Measurements from ENCODE around the gene TTBK1. TPM values are rescaled to one million over a fixed set of nuclear protein-coding genes. Genes with fewer than 3 reads are reported as not detected.
A peak's percentile ranks its signal among the peaks of the same experiment; 100 is the strongest.

TTBK1 gene
- total RNA-seq, 2 experiments from 2014 or later, result 0.30 to 0.40 TPM

- Mint-ChIP-seq H3K4me3 (no peak overlapping the region), H3K9me3 (ENCODE audit: low read depth) (no peaks in the 10 kb centered on the region), H3K27me3 (no peaks in the 10 kb centered on the region), H3K27ac (no peak overlapping the region), H3K36me3 (ENCODE audit: low read depth) (peaks cover 10% of the 10 kb centered on the region), H3K4me1 (no peaks in the 10 kb centered on the region)
- ChIA-PET POLR2A (no interaction called here), CTCF (interaction anchor here (0.5 to 1.3 kb wide), 2 partner anchors 227 to 294 kb away, joined by 3 to 5 read pairs; no protein-coding TSS in a partner anchor)
- intact Hi-C loops (cut with DNase I, micrococcal nuclease), result no loop called here
- ATAC-seq (no peak), DNase-seq (no peak)
Measured at GRCh38 chr6:43211955-43212354, 31.3 kb upstream of the TTBK1 start.

DNA sequence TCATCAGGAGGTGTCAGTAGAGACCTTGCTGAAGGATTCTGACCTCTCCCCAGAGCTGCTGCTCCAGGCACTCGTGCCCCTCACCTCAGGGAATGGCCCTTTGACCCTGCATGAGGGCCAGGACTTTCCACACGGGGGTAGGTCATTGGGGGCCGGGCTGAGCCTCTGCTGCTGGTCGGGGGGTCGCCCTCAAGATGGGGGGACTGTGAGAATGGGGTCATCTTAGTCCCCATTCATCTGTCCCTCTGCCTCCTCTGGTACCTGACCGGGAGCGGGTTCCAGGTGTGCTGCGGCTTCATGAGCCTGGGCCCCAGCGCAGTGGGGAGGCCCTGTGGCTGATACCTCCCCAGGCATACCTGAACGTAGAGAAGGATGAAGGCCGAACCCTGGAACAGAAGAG is 29.9 kb upstream of the TTBK1 start:
- intact Hi-C loops (cut with DNase I, micrococcal nuclease), result no loop called here
- CTCF ChIA-PET, result no interaction called here

DNA sequence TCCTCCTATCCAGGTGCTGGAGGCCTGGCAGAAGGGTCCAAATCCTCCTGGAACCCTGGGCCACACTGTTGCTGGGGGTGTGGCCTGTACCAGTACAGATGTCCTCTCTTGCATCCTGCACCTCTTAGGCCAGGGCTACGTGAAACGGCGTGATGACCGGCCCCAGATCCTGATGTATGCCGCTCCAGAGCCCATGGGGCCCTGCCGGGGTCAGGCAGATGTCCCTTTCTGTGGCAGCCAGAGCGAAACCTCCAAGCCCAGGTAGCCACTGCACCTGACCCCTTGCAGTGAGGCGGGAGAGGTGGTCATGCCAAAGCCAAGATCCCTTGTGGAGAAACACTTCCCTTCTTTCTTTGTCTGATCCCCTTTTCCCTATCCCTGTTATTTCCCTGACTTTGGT is 28.2 kb upstream of the TTBK1 start:
- Mint-ChIP-seq H3K36me3 (ENCODE audit: low read depth) (peaks cover 12% of the 10 kb centered on the region), H3K4me1 (no peaks in the 10 kb centered on the region), H3K27ac (peak overlapping the region; percentile 32), H3K4me3 (no peak overlapping the region), H3K27me3 (no peaks in the 10 kb centered on the region), H3K9me3 (ENCODE audit: low read depth) (no peaks in the 10 kb centered on the region)
- intact Hi-C loops (cut with DNase I, micrococcal nuclease), result no loop called here
- ChIA-PET CTCF (no interaction called here), POLR2A (no interaction called here)
- DNase-seq (no peak), ATAC-seq (no peak)

More for the DNA sequence above, 29.9 kb upstream of the TTBK1 start:
- Mint-ChIP-seq H3K27me3 (no peaks in the 10 kb centered on the region), H3K36me3 (ENCODE audit: low read depth) (peaks cover 11% of the 10 kb centered on the region), H3K4me1 (no peaks in the 10 kb centered on the region), H3K27ac (no peak overlapping the region), H3K4me3 (no peak overlapping the region), H3K9me3 (ENCODE audit: low read depth) (no peaks in the 10 kb centered on the region)
- ATAC-seq (no peak), DNase-seq (no peak)
- POLR2A ChIA-PET, result no interaction called here

DNA sequence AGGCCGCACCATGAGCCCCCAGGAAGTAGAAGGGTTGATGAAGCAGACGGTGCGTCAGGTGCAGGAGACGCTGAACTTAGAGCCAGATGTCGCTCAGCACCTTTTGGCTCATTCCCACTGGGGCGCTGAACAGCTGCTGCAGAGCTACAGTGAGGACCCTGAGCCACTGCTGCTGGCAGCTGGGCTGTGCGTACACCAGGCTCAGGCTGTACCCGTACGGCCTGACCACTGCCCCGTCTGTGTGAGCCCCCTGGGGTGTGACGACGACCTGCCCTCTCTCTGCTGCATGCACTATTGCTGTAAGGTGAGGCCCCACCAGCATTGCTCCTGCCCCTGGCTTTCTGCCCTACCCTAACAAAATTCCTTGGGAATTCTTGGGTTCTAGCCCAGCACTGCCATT is 27.1 kb upstream of the TTBK1 start:
- no peaks in the 10 kb centered on the region for H3K4me1 Mint-ChIP-seq
- H3K4me3 Mint-ChIP-seq, result no peak overlapping the region
- H3K36me3 Mint-ChIP-seq (ENCODE audit: low read depth), result peaks cover 12% of the 10 kb centered on the region
- ChIA-PET POLR2A (no interaction called here), CTCF (interaction anchor here (1.4 kb wide), 1 partner anchor 14 kb away, joined by 4 read pairs; the partner anchor contains the start of gene DNPH1)
- no peaks in the 10 kb centered on the region for H3K9me3 Mint-ChIP-seq (ENCODE audit: low read depth)
- H3K27me3 Mint-ChIP-seq, result no peaks in the 10 kb centered on the region
- no peak overlapping the region for H3K27ac Mint-ChIP-seq
- DNase-seq, result no peak
- ATAC-seq, result no peak
- intact Hi-C loops (cut with DNase I, micrococcal nuclease), result no loop called here

DNA sequence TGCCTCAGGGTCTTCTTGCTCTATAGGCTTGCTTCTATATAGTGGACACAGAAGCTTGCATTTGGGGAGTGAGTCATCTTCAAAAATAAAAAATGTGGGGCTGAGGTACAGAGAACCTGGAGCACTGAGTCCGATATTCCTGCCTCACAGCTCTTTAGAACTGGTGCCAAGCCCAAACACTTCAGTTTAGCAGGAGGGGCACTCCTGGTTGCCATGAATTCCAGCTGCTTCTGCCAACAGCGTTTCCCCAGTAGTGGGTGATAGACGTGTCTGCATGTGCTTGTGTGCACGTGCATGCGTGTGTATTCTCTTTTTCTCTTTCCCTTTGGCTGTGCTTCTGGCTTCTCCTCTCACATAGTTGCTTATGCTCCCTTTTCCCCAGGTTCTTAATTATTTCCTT is 25.9 kb upstream of the TTBK1 start:
- CTCF ChIA-PET, result no interaction called here

DNA sequence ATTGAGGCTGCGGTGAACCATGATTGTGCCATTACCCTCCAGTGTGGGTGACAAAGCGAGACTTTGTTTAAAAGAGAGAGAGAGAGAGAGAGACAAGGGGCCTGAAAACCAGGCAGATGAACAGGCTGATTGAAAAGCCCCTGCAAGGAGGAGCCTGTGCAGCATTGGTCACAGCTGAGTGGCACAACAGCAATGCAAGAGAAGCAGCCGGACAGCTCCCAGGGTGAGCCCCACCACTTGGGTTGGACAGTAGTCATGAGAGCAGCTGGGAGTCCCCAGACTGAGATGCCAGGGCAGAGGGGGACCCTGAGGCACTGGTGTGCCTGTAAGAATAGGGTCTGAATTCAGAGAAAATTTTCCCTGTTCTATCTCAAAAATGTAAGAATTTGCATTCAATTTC is 24.2 kb upstream of the TTBK1 start:
- POLR2A ChIA-PET, result no interaction called here
- ATAC-seq, result no peak
- H3K27me3 Mint-ChIP-seq, result no peaks in the 10 kb centered on the region
- no peak for DNase-seq
- no peak overlapping the region for H3K4me3 Mint-ChIP-seq
- peaks cover 19% of the 10 kb centered on the region for H3K4me1 Mint-ChIP-seq
- H3K27ac Mint-ChIP-seq, result no peak overlapping the region
- intact Hi-C loops (cut with DNase I, micrococcal nuclease), result no loop called here
- no peaks in the 10 kb centered on the region for H3K9me3 Mint-ChIP-seq (ENCODE audit: low read depth)
- peaks cover 21% of the 10 kb centered on the region for H3K36me3 Mint-ChIP-seq (ENCODE audit: low read depth)
- CTCF ChIA-PET, result interaction anchor here (1.2 kb wide), 1 partner anchor 10 kb away, joined by 3 read pairs; no protein-coding TSS in a partner anchor

More for the DNA sequence above, 25.9 kb upstream of the TTBK1 start:
- no peak overlapping the region for H3K4me3 Mint-ChIP-seq
- H3K27ac Mint-ChIP-seq, result no peak overlapping the region
- no peaks in the 10 kb centered on the region for H3K27me3 Mint-ChIP-seq
- intact Hi-C loops (cut with DNase I, micrococcal nuclease), result no loop called here
- no peak for DNase-seq
- ATAC-seq, result no peak
- POLR2A ChIA-PET, result no interaction called here
- H3K9me3 Mint-ChIP-seq (ENCODE audit: low read depth), result no peaks in the 10 kb centered on the region
- peaks cover 12% of the 10 kb centered on the region for H3K36me3 Mint-ChIP-seq (ENCODE audit: low read depth)
- peaks cover 9% of the 10 kb centered on the region for H3K4me1 Mint-ChIP-seq

GRCh38 chr6:43219814-43220213 is 23.5 kb upstream of the TTBK1 start:
- ChIA-PET CTCF (no interaction called here), POLR2A (no interaction called here)
- no peak for ATAC-seq
- no peaks in the 10 kb centered on the region for H3K9me3 Mint-ChIP-seq (ENCODE audit: low read depth)
- DNase-seq, result no peak
- H3K4me3 Mint-ChIP-seq, result no peak overlapping the region
- H3K36me3 Mint-ChIP-seq (ENCODE audit: low read depth), result peaks cover 25% of the 10 kb centered on the region
- no peaks in the 10 kb centered on the region for H3K27me3 Mint-ChIP-seq
- peaks cover 25% of the 10 kb centered on the region for H3K4me1 Mint-ChIP-seq
- no peak overlapping the region for H3K27ac Mint-ChIP-seq
- intact Hi-C loops (cut with DNase I, micrococcal nuclease), result loop anchor here in 1 of 2 experiments (5.0 kb wide), 1 partner anchor 257 kb away; the partner anchor contains the start of gene TJAP1

- intact Hi-C loops (cut with DNase I, micrococcal nuclease), result loop anchor here in 1 of 2 experiments (5.0 kb wide), 1 partner anchor 257 kb away; the partner anchor contains the start of gene TJAP1
- no peaks in the 10 kb centered on the region for H3K27me3 Mint-ChIP-seq
- H3K4me3 Mint-ChIP-seq, result no peak overlapping the region
- no peak overlapping the region for H3K27ac Mint-ChIP-seq
- peaks cover 30% of the 10 kb centered on the region for H3K4me1 Mint-ChIP-seq
- DNase-seq (no peak), ATAC-seq (no peak)
- ChIA-PET POLR2A (no interaction called here), CTCF (no interaction called here)
- H3K36me3 Mint-ChIP-seq (ENCODE audit: low read depth), result peaks cover 27% of the 10 kb centered on the region
- H3K9me3 Mint-ChIP-seq (ENCODE audit: low read depth), result no peaks in the 10 kb centered on the region
Measured at GRCh38 chr6:43220439-43220951, 22.8 kb upstream of the TTBK1 start.

DNA sequence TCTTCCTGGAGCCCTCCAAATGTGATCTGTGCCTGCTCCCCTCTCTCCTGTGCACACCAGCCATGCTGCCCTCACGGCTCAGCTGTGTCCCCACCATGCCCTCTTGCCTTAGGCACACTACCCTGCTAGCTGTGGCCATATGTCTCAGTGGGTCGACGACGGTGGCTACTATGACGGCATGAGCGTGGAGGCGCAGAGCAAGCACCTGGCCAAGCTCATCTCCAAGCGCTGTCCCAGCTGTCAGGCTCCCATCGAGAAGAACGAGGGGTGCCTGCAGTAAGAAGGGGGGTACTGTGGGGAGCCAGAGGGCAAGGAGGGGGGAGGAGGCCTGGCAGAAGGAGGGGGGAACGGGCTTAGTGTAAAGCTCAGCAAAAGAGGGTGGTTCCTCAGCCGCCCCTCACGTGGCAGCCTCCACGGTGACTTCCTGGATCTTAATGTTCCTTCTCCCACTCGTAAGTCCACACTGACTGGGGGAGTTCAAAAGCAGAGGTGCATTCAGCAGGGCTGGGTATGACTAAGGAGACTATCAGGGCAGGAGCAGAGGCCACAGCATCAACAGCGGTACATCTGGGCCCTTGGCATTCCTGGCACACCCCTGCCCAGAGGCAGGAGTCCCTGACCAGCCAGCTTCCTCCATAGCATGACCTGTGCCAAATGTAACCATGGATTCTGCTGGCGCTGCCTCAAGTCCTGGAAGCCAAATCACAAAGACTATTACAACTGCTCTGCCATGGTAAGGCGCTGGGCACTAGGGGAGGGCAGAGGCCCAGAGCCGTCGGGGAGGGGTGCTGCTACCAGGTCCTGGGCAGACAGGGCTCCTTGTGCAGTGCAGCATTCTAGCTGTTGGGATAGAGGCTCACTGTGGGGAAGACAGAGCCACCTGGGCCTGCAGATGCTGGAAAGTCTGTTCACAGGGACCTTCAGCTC is 22.0 kb upstream of the TTBK1 start:
- POLR2A ChIA-PET, result interaction anchor here (0.6 kb wide), 1 partner anchor 9 kb away, joined by 3 read pairs; no protein-coding TSS in a partner anchor
- peaks cover 38% of the 10 kb centered on the region for H3K4me1 Mint-ChIP-seq
- H3K27me3 Mint-ChIP-seq, result no peaks in the 10 kb centered on the region
- no peaks in the 10 kb centered on the region for H3K9me3 Mint-ChIP-seq (ENCODE audit: low read depth)
- DNase-seq, result no peak
- H3K36me3 Mint-ChIP-seq (ENCODE audit: low read depth), result peaks cover 33% of the 10 kb centered on the region
- no peak for ATAC-seq
- CTCF ChIA-PET, result interaction anchor here (1.0 kb wide), 1 partner anchor 35 kb away, joined by 3 read pairs; no protein-coding TSS in a partner anchor
- H3K27ac Mint-ChIP-seq, result peak overlapping the region; percentile 16
- intact Hi-C loops (cut with DNase I, micrococcal nuclease), result loop anchor here in 1 of 2 experiments (5.0 kb wide), 1 partner anchor 256 kb away; the partner anchor contains the start of gene TJAP1
- H3K4me3 Mint-ChIP-seq, result no peak overlapping the region

DNA sequence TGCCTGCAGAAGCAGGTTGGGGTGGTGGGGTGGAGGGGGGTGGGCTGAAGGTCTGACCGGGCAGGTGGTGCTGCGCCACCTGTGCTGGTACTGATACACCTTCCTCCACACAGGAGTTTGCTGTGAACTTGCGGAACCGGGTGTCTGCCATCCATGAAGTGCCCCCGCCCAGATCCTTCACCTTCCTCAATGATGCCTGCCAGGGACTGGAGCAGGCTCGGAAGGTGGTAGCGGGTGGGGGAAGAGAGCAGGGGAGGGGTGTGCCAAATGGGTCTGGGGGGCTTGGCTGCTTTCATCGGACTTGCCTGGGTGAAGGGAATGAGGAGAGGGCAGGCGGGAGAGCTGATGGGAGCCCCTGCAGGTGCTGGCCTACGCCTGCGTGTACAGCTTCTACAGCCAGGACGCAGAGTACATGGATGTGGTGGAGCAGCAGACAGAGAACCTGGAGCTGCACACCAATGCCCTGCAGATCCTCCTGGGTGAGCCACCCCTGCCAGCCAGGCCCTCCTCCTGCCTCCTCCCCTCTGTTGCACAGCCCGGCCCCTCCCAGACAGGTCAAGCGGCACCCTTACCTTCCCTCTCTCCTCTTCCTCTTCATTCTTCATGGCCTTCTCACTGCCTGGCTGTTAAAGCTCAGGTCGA is 20.7 kb upstream of the TTBK1 start:
- CTCF ChIA-PET, result no interaction called here

DNA sequence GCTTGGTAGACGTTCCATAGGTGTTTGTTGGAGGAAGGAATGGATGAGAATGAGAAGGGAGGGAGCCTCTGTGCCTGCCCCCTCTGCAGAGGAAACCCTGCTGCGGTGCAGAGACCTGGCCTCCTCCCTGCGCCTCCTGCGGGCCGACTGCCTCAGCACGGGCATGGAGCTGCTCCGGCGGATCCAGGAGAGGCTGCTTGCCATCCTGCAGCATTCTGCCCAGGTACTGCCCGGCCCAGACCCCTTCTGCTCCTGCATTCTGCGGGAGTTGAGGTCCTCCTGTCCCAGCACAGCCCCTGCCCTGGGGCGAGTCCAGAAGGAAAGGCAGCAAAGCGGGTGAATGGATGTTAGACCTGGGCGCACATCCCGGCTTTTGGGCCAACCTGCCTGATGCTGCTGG is 20.1 kb upstream of the TTBK1 start:
- POLR2A ChIA-PET, result no interaction called here
- peaks cover 52% of the 10 kb centered on the region for H3K4me1 Mint-ChIP-seq
- DNase-seq (no peak), ATAC-seq (no peak)
- H3K27ac Mint-ChIP-seq, result peak overlapping the region; percentile 80
- CTCF ChIA-PET, result interaction anchor here (1.0 kb wide), 1 partner anchor 283 kb away, joined by 3 read pairs; no protein-coding TSS in a partner anchor
- no peak overlapping the region for H3K4me3 Mint-ChIP-seq
- H3K36me3 Mint-ChIP-seq (ENCODE audit: low read depth), result peaks cover 36% of the 10 kb centered on the region
- no peaks in the 10 kb centered on the region for H3K9me3 Mint-ChIP-seq (ENCODE audit: low read depth)
- H3K27me3 Mint-ChIP-seq, result no peaks in the 10 kb centered on the region
- intact Hi-C loops (cut with DNase I, micrococcal nuclease), result loop anchor here in 1 of 2 experiments (5.0 kb wide), 1 partner anchor 254 kb away; the partner anchor contains the start of gene TJAP1

More for the DNA sequence above, 20.7 kb upstream of the TTBK1 start:
- H3K9me3 Mint-ChIP-seq (ENCODE audit: low read depth), result no peaks in the 10 kb centered on the region
- DNase-seq (no peak), ATAC-seq (no peak)
- H3K4me3 Mint-ChIP-seq, result no peak overlapping the region
- POLR2A ChIA-PET, result no interaction called here
- intact Hi-C loops (cut with DNase I, micrococcal nuclease), result loop anchor here in 1 of 2 experiments (5.0 kb wide), 1 partner anchor 255 kb away; the partner anchor contains the start of gene TJAP1
- peak overlapping the region; percentile 80 for H3K27ac Mint-ChIP-seq
- peaks cover 46% of the 10 kb centered on the region for H3K4me1 Mint-ChIP-seq
- peaks cover 37% of the 10 kb centered on the region for H3K36me3 Mint-ChIP-seq (ENCODE audit: low read depth)
- H3K27me3 Mint-ChIP-seq, result no peaks in the 10 kb centered on the region

Measured in activated CD4-positive, alpha-beta T cell treated with anti-CD3 and anti-CD28 coated beads for 36 hours (primary cell).